Activated T-cell treated with anti-CD3 and anti-CD28 coated beads, Interleukin-2, amount 50 U/mL, for 24 hours (primary cell): ENCODE results near the gene JPH4.

Experiments
- DNase-seq: peaks from one replicate; pipeline ENCODE4 v3.0.0-alpha.2; 2020
- H3K27ac Mint-ChIP-seq: 2 replicates; pipeline ENCODE4 v1.8.0; 2020; ENCODE audit warnings: mild to moderate bottlenecking, mixed read lengths
- H3K27me3 Mint-ChIP-seq: 2 replicates; pipeline ENCODE4 v1.8.0; 2020; ENCODE audit warnings: mixed read lengths
- H3K36me3 Mint-ChIP-seq: 2 replicates; pipeline ENCODE4 v1.8.0; 2020; ENCODE audit warnings: low read depth, mixed read lengths
- H3K4me1 Mint-ChIP-seq: 2 replicates; pipeline ENCODE4 v1.8.0; 2020; ENCODE audit warnings: low read depth, mixed read lengths
- H3K4me3 Mint-ChIP-seq: 2 replicates; pipeline ENCODE4 v1.8.0; 2020; ENCODE audit warnings: mild to moderate bottlenecking, moderate library complexity, mixed read lengths
- H3K9me3 Mint-ChIP-seq: 2 replicates; pipeline ENCODE4 v1.8.0; 2020; ENCODE audit warnings: mixed read lengths

JPH4 gene

DNA sequence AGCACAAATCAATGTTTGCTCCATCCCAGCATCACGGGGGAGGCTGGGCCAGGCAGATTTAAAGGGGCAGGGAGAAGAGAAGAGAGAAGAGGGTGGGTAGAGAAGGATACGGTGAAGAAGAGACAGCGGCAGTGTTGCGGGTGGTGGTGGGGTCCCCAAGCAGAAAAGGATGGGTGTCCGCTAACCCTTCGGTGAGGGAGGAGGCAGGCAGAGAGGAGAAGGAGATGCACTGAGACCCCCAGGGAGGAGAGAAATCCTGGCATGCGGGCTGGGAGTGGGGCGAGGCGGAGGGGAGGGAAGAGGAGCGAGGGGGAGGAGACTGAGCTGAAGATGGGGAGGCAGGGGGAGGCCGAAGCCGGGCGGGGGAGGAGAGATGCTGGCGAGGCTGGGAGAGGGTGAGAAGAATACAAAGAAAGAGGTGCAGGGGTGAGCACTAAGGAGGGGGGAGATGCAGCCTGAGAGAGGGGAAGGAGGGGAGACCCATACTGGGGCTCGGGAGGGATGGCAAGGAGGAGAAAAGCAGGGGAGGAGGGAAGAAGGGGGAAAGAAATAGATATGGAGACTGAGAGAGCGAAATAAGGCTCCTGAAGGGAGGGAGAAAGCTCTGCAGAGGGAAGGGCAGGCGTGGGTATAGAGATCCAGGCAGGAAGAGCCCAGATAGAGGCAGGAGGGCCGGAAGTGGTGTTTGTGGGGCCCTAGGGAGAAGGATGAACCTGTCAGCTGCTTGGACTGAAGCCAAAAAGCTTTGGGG, at the start of gene JPH4:
Gene JPH4 (minus strand): TSS at position 231 of the 751 bp plus-strand sequence. CDS start 1,337 bp downstream, outside the sequence.
- no peaks in the 10 kb centered on the region for H3K9me3 Mint-ChIP-seq
- DNase-seq, result no peak
- H3K36me3 Mint-ChIP-seq, result no peaks in the 10 kb centered on the region
- no peak within 1 kb of the TSS for H3K4me3 Mint-ChIP-seq
- H3K4me1 Mint-ChIP-seq, result peaks cover 14% of the 10 kb centered on the region
- H3K27me3 Mint-ChIP-seq, result peaks cover 68% of the 10 kb centered on the region
- no peak within 1 kb of the TSS for H3K27ac Mint-ChIP-seq

GRCh38 chr14:23627961-23628360, 49.4 kb upstream of the JPH4 start:
- peaks cover 12% of the 10 kb centered on the region for H3K9me3 Mint-ChIP-seq
- no peak overlapping the region for H3K27ac Mint-ChIP-seq
- H3K4me3 Mint-ChIP-seq, result no peak overlapping the region
- peaks cover 10% of the 10 kb centered on the region for H3K4me1 Mint-ChIP-seq
- H3K27me3 Mint-ChIP-seq, result peaks cover 4% of the 10 kb centered on the region
- peaks cover 2% of the 10 kb centered on the region for H3K36me3 Mint-ChIP-seq
- DNase-seq, result no peak

- H3K27me3 Mint-ChIP-seq, result peaks cover 4% of the 10 kb centered on the region
- H3K4me1 Mint-ChIP-seq, result peaks cover 6% of the 10 kb centered on the region
- peaks cover 12% of the 10 kb centered on the region for H3K9me3 Mint-ChIP-seq
- peaks cover 2% of the 10 kb centered on the region for H3K36me3 Mint-ChIP-seq
- no peak overlapping the region for H3K27ac Mint-ChIP-seq
- H3K4me3 Mint-ChIP-seq, result no peak overlapping the region
- no peak for DNase-seq
These were observed 48.4 kb upstream of the JPH4 start for GRCh38 chr14:23626946-23627345.

DNA sequence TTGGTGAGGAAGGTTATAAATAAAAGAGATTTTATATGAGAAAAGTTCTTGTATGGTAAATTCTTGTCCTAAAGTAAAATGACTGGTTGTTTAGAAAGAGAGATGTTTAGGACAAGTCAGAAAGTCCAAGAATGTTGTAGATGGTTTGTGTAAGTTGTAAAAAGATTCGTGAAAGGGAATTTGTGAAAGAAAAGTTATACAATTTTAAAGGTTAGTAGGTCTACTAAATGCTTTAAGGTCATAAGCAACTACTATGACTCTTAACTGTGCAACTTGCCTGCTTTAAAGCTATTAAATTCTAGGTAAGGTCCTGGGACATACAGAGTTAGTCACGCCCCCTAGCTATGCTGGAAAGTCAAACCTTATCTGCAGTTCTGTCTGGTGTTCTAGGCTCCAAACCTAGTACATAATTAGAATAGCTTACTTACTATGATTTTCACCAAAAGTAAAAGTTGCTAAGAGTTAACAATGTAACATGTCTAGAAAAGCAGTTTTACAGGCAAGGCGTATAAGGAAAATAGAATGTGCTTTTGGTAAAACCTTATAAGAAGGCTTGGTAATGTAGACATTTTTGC, 46.3 kb upstream of the JPH4 start:
- no peak overlapping the region for H3K27ac Mint-ChIP-seq
- no peaks in the 10 kb centered on the region for H3K4me1 Mint-ChIP-seq
- H3K36me3 Mint-ChIP-seq, result peaks cover 2% of the 10 kb centered on the region
- H3K27me3 Mint-ChIP-seq, result peaks cover 4% of the 10 kb centered on the region
- no peak overlapping the region for H3K4me3 Mint-ChIP-seq
- DNase-seq, result no peak
- peaks cover 12% of the 10 kb centered on the region for H3K9me3 Mint-ChIP-seq

- no peak for DNase-seq
- H3K4me3 Mint-ChIP-seq, result no peak overlapping the region
- no peaks in the 10 kb centered on the region for H3K4me1 Mint-ChIP-seq
- H3K27me3 Mint-ChIP-seq, result peaks cover 4% of the 10 kb centered on the region
- peaks cover 12% of the 10 kb centered on the region for H3K9me3 Mint-ChIP-seq
- H3K27ac Mint-ChIP-seq, result no peak overlapping the region
- peaks cover 2% of the 10 kb centered on the region for H3K36me3 Mint-ChIP-seq
These were observed 45.4 kb upstream of the JPH4 start for GRCh38 chr14:23623962-23624361.

DNA sequence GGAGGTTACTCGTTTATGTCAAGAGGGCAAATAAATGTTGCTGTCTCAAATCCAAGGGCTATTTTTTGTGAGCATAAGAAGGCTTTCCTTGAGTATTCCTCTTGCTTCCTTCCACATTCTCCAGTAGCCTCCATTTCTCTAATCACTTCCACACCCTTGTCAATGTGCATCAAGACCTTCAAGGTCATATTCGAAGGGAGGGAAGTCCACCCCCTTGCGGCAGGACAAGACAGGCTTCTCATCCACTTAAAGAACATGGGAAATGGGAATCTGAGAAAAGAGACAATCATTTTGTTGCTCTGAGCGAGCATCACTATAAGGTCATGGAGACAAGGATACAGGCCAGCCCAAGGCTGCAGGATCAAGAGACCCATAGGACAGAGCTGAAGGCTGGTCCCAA, 44.4 kb upstream of the JPH4 start:
- DNase-seq, result no peak
- H3K36me3 Mint-ChIP-seq, result peaks cover 2% of the 10 kb centered on the region

GRCh38 chr14:23621932-23622730, 43.5 kb upstream of the JPH4 start:
- Mint-ChIP-seq H3K36me3 (peaks cover 2% of the 10 kb centered on the region), H3K4me3 (no peak overlapping the region), H3K9me3 (peaks cover 12% of the 10 kb centered on the region), H3K27me3 (peaks cover 4% of the 10 kb centered on the region), H3K27ac (no peak overlapping the region), H3K4me1 (no peaks in the 10 kb centered on the region)
- no peak for DNase-seq

More for the DNA sequence above, 44.4 kb upstream of the JPH4 start:
- Mint-ChIP-seq H3K9me3 (peaks cover 12% of the 10 kb centered on the region), H3K4me1 (no peaks in the 10 kb centered on the region), H3K4me3 (no peak overlapping the region), H3K27ac (no peak overlapping the region), H3K27me3 (peaks cover 4% of the 10 kb centered on the region)

- DNase-seq, result no peak
- no peaks in the 10 kb centered on the region for H3K27me3 Mint-ChIP-seq
- peaks cover 12% of the 10 kb centered on the region for H3K9me3 Mint-ChIP-seq
- peaks cover 2% of the 10 kb centered on the region for H3K36me3 Mint-ChIP-seq
- H3K4me3 Mint-ChIP-seq, result no peak overlapping the region
- H3K27ac Mint-ChIP-seq, result no peak overlapping the region
- H3K4me1 Mint-ChIP-seq, result no peaks in the 10 kb centered on the region
These were observed 42.8 kb upstream of the JPH4 start for GRCh38 chr14:23621204-23621931.

DNA sequence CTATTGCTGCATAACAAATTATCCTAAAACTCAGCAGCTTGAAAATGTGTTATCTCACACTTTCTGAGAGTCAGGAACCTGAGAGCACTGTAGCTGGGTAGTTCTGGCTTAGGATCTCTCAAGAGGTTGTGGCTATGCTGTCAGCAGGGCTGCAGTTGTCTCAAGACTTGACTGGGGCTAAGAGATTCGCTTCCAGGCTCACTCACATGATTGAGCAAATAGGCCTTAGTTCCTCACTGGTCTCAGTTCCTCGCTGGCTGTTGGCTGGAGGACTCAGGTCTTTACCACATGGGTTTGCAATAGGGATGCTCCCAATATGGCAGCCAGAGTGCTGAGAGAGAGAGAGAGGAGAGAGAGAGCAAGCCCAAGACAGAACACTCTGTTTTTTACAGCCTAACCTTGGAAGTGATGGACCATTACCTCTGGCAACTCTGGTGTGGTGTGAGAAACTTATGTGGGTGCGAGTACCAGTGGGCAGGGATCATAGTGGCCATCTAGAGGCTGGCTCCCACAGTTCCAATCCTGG, 41.6 kb upstream of the JPH4 start:
- no peak for DNase-seq
- Mint-ChIP-seq H3K36me3 (peaks cover 2% of the 10 kb centered on the region), H3K9me3 (peaks cover 9% of the 10 kb centered on the region), H3K4me3 (no peak overlapping the region), H3K27ac (no peak overlapping the region), H3K4me1 (no peaks in the 10 kb centered on the region), H3K27me3 (no peaks in the 10 kb centered on the region)

GRCh38 chr14:23618415-23618988, 39.9 kb upstream of the JPH4 start:
- no peaks in the 10 kb centered on the region for H3K9me3 Mint-ChIP-seq
- no peaks in the 10 kb centered on the region for H3K36me3 Mint-ChIP-seq
- no peak for DNase-seq
- H3K4me1 Mint-ChIP-seq, result no peaks in the 10 kb centered on the region
- H3K27ac Mint-ChIP-seq, result no peak overlapping the region
- H3K4me3 Mint-ChIP-seq, result no peak overlapping the region
- H3K27me3 Mint-ChIP-seq, result no peaks in the 10 kb centered on the region

DNA sequence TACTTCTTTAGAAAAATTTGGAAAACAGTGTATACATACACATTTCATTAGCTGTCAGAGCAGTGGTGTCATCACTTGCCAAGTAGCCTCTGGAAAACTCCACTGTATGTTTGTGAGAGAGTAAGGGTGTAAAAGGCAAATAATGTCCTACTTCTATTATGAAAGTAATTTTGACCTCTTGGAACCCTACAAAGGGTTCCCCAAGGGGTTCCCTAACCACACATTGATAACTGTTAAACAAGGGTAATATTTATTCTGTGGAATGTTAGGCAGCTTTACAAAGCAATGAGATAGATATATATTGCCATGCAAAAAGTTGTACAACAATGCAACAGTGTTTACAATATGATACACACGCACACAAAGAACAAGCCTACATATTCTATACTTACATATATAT, 38.9 kb upstream of the JPH4 start:
- no peaks in the 10 kb centered on the region for H3K36me3 Mint-ChIP-seq
- no peak overlapping the region for H3K27ac Mint-ChIP-seq
- DNase-seq, result no peak
- no peaks in the 10 kb centered on the region for H3K4me1 Mint-ChIP-seq
- H3K27me3 Mint-ChIP-seq, result no peaks in the 10 kb centered on the region
- no peaks in the 10 kb centered on the region for H3K9me3 Mint-ChIP-seq
- no peak overlapping the region for H3K4me3 Mint-ChIP-seq

DNA sequence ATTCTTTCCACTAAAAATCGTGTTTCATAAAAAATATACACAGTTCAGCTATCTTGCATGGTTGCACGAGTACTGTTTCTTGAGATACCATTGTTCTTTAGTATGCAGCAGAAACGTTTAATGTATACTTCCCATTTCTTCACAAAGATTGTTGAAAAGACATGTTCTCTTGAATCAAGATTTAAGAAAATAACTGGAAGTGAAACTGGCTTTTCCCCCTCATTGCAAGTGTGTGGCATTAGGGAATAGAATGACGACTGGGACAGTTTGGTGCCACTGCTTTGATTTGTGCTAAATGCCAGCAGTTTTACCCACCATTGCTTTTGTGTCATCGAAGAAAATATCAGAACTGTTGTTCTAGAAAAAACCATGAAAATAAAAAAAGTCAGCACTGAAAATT, 37.3 kb upstream of the JPH4 start:
- no peak for DNase-seq
- Mint-ChIP-seq H3K27ac (no peak overlapping the region), H3K4me1 (peaks cover 6% of the 10 kb centered on the region), H3K27me3 (no peaks in the 10 kb centered on the region), H3K36me3 (no peaks in the 10 kb centered on the region), H3K4me3 (no peak overlapping the region), H3K9me3 (no peaks in the 10 kb centered on the region)

GRCh38 chr14:23614395-23614828, 35.8 kb upstream of the JPH4 start:
- Mint-ChIP-seq H3K4me1 (peaks cover 20% of the 10 kb centered on the region), H3K27me3 (no peaks in the 10 kb centered on the region), H3K36me3 (peaks cover 1% of the 10 kb centered on the region), H3K9me3 (no peaks in the 10 kb centered on the region), H3K27ac (no peak overlapping the region), H3K4me3 (no peak overlapping the region)
- DNase-seq, result no peak
